COLO829 (cell line): ENCODE results near the gene PLSCR4.

Experiments
- DNase-seq: peaks from one replicate; pipeline ENCODE4 v3.0.0; 2012; ENCODE audit warnings: low spot score

PLSCR4 gene

DNA sequence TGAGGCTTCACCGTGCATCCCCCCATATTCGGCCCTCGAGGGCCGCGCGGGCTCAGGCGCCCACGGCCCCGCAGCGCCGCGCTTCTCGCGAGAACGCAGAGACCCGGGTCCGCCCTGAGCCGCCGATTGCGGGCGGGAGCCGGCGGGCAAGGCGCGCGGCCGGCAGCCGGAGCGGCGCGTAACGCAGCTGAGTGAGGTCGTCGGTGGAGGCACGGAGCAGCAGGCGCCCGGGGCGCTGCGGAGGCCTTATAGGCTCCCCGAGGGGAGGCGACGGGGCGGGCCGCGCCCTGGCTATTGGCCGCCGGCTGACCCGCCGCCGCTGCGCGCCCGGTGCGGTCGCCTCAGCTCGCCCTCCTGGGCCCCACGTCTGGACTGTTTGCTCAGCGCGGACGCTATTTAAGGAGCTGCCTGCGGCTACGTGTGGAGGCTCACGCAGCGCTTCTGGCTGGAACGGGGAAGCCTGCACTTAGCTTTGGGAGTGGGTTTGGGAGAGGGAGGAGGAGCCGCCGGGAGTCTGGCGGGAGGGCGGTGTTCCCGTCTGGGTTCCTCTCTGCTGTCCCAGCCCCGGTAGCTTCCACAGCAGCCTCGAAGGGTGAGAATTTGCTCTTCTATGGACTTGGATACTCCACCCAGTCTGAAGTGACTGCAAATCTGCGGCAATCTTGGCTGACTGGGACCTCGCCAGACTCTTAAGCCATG is 89.8 kb downstream of the PLSCR4 start, which contains the start of gene PLOD2:
TSS of gene PLOD2 (minus strand) at position 221 of the 699 bp plus-strand sequence. CDS start at position 26, 195 bp downstream.
- peak; percentile 54 for DNase-seq

- peak; percentile 77 for DNase-seq
Measured at GRCh38 chr3:146160321-146160963, 90.5 kb downstream of the PLSCR4 start.

DNA sequence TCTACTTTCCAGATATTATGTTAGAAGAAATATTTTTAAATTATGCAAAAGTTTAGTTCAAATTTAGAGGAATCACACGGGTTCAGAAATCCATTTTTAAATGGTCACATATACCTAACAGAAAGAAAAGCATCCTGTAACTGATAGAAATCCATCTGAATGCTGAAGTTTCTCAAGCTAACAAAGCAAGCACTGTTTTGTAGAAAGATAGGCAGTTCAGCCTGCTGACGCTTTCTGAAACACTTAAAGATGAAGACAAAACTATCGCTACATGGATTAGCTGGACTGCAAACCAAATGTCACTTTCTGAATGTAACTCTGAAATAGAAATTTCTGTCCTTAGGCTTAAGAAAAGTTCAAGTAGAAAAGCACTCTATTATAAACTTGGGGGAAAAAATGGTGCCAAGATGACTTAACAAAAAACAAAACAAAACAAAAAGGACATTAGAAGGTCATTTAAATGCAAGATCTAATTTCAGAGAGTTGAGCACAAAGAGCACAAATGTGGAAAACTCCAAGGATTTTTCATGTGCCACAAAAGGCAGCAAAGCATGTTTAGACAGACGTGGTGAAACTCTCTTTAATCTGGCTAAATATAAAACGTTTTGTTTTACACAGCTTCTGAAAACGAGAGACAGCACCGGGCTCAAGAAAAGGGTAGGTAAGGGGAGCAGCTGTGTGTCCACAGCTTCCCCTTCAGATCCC is 91.1 kb downstream of the PLSCR4 start:
- peak; percentile 69 for DNase-seq

GRCh38 chr3:146159037-146159436 is 91.9 kb downstream of the PLSCR4 start:
- no peak for DNase-seq

DNA sequence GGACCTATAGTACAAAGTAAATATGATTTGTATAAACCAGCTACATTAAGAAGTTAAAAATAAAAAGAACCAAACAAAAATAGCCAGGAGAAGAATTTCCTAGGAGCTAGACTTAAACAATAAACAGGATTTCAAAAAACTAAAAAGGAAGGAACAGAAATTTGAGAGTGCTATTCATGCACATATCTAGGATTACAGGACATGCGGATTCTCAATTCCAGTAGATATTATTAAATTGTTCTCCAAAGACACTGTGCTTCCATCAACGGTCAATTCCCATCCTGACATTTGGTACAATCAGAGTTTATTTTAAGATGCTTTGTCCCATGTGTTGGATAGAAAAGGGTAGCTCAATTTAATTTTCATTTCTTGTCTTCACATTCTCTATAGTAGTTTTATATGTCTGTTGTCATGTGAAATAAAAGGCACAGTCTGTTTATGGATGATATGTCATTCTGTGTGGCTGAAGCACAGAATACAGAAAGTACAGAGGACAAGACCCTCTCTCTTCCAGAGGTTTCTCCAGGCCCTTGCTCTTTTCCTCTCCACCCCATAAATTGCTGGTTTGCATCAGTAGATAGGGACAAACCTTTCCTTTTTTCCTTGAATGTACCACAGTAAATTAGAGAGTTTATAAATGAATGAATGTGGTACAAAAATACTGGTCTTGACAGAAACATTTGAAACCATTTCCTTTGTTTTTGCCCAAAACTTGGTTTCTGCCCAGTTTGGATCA is 93.4 kb downstream of the PLSCR4 start:
- no peak for DNase-seq

- no peak for DNase-seq
Measured at GRCh38 chr3:146156666-146157314, 94.1 kb downstream of the PLSCR4 start.

DNA sequence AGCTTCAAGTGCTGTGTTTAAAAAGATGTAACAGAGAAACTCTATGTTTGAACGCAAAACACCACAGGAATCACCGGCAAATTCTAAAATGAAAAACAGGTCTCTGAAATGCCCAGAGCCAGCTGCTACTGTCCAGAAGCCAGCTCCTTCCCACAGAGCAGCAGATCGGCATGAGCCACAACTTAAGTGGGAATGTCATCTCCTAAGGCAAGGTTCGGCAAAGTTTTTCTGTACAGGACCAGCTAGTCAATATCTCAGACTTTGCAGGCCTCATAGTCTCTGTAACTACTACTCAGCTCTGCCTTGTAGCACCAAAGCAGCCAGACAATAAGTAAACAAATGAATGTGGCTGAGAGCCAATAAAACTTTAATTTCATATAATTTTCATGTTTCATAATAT is 94.8 kb downstream of the PLSCR4 start:
- no peak for DNase-seq

- DNase-seq, result no peak
Measured at GRCh38 chr3:146154995-146155394, 95.9 kb downstream of the PLSCR4 start.

GRCh38 chr3:146154316-146154715 is 96.6 kb downstream of the PLSCR4 start:
- no peak for DNase-seq

DNA sequence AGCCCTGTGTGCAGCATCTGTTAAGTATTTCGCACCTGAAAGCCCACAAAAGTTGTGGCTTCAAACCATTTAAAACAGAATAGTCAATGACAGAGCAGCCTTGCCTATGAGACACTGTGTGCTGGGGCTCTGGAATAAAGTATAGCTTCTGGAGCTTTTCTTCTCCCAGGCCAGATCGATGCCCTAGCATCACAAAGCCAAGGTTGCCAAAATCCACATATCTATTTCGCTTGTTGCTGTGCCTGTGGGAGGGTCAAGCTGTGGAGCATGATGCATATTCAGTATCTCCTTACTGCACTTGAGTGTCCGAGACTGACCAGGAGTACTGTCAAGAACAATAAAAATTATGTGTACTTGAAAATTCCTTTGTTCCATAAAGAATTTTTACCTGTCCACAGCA is 97.5 kb downstream of the PLSCR4 start:
- no peak for DNase-seq

GRCh38 chr3:146152834-146153233 is 98.1 kb downstream of the PLSCR4 start:
- DNase-seq, result peak; percentile 58

DNA sequence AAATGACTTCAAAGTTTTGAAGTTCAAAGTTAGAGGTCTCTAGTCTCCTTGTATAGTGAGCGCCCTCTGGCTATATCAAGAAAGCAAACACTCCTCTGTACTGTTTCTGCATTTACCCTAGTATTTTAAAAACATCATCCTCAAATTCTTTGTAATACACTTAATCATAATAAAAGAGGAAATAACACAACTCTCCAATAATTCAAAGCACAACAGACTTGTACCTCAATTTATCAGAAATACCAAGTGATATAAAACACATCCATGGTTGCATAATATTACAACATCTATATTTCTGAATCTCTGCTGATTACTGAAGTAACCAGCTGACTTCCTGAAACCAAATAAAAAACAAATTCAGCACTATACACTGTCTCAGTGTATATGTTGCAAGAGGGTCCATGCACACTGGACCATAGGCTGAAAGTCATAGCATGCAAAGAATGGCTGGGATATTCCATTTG is 102.4 kb downstream of the PLSCR4 start:
- DNase-seq, result peak; percentile 20

GRCh38 chr3:146145642-146146041 is 105.3 kb downstream of the PLSCR4 start:
- DNase-seq, result no peak

DNA sequence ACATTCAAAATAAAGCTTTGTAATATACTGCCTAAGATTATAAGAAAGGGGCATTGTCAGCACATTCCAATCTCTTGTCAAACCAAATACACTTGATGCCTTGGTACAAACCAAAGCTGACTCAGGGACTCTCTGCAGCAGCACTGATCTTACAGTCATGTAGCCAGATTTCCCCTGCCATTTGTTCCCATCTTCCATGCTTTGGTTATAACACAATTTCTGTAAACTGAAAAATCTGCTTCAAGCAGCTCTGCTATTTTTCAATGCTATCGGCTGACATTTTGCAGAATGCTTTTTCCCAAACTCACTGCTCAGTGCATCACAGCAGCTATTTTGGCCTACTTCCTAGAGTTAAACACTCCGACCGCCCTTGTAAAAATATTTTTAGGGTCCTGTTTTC is 108.1 kb downstream of the PLSCR4 start:
- DNase-seq, result peak; percentile 19
